GM19043 (cell line): Measurements from ENCODE around the gene TCF7.

Source experiments
- ATAC-seq: cut with Tn5 transposase; IDR thresholded peaks from one replicate; pipeline ENCODE4 v1.9.1; 2021; ENCODE audit warnings: low read depth; ENCODE audit not compliant: unreplicated experiment

Gene TCF7

GRCh38 chr5:134113902-134114875 is at the start of gene TCF7:
TCF7 (plus strand) TSS chr5:134114681; CDS start chr5:134114907, 226 bp downstream.
- ATAC-seq, result peak; percentile 75

GRCh38 chr5:134069553-134069952 is 44.9 kb upstream of the TCF7 start:
- ATAC-seq, result no peak

GRCh38 chr5:134070725-134071613 is 43.5 kb upstream of the TCF7 start:
- peak; percentile 56 for ATAC-seq

- no peak for ATAC-seq
Observed at GRCh38 chr5:134071614-134072207, 42.8 kb upstream of the TCF7 start.

GRCh38 chr5:134072471-134073210 is 41.8 kb upstream of the TCF7 start:
- no peak for ATAC-seq

GRCh38 chr5:134073404-134073803 is 41.1 kb upstream of the TCF7 start:
- ATAC-seq, result no peak

- ATAC-seq, result no peak
Observed at GRCh38 chr5:134075102-134075501, 39.4 kb upstream of the TCF7 start.

- ATAC-seq, result no peak
Observed at GRCh38 chr5:134077926-134078580, 36.4 kb upstream of the TCF7 start.

- no peak for ATAC-seq
Observed at GRCh38 chr5:134079748-134080581, 34.5 kb upstream of the TCF7 start.

GRCh38 chr5:134082264-134082992 is 32.1 kb upstream of the TCF7 start:
- ATAC-seq, result no peak

GRCh38 chr5:134083517-134083916 is 31.0 kb upstream of the TCF7 start:
- no peak for ATAC-seq

GRCh38 chr5:134084022-134084565 is 30.4 kb upstream of the TCF7 start:
- ATAC-seq, result no peak

GRCh38 chr5:134084570-134084969 is 29.9 kb upstream of the TCF7 start:
- ATAC-seq, result no peak

GRCh38 chr5:134085411-134085810 is 29.1 kb upstream of the TCF7 start:
- no peak for ATAC-seq

GRCh38 chr5:134086225-134086942 is 28.1 kb upstream of the TCF7 start:
- no peak for ATAC-seq

- ATAC-seq, result no peak
Observed at GRCh38 chr5:134086943-134087305, 27.6 kb upstream of the TCF7 start.

- ATAC-seq, result no peak
Observed at GRCh38 chr5:134088291-134088690, 26.2 kb upstream of the TCF7 start.
